Measurements from ENCODE around the gene PUDP. TPM values are rescaled to one million over a fixed set of nuclear protein-coding genes. Genes with fewer than 3 reads are reported as not detected.

The PUDP gene
- total and polyA plus RNA-seq, 4 donors = 5.3 to 9.4 (median 6.8) TPM

- Histone ChIP-seq H3K9me3 (ENCODE audit: control insufficient read depth in 4 of 4, low read length in 3 of 4) (no peaks in the 10 kb centered on the region), H3K27me3 (ENCODE audit: control insufficient read depth in 4 of 4, insufficient read depth in 4 of 4, low read length in 3 of 4) (no peaks in the 10 kb centered on the region), H3K4me1 (ENCODE audit: control insufficient read depth in 4 of 4, insufficient read depth in 4 of 4, low read length in 3 of 4) (no peaks in the 10 kb centered on the region), H3K4me3 (ENCODE audit: low read depth in 1 of 3, low read length in 3 of 3) (no peak overlapping the region), H3K9ac (ENCODE audit: low read depth in 1 of 2, low read length in 2 of 2) (no peak overlapping the region), H3K27ac (ENCODE audit: low read depth in 1 of 2, low read length in 2 of 2) (no peak overlapping the region), H3K36me3 (ENCODE audit: control insufficient read depth in 4 of 4, insufficient read depth in 3 of 4, low read depth in 1 of 4, low read length in 3 of 4) (no peaks in the 10 kb centered on the region)
- no peak for DNase-seq (ENCODE audit: low spot score)
- TF ChIP-seq REST (IDR thresholded peaks at IDR 0.05) = no peak
- WGBS = 77% methylated on average over 1 of the region's 1 CpG
Measured at GRCh38 chrX:7163146-7163677, 15.3 kb upstream of the PUDP start.

- TF ChIP-seq NR2F2 (IDR thresholded peaks at IDR 0.05) (no peak), EGR1 (IDR thresholded peaks at IDR 0.05; ENCODE audit: low read depth in 2 of 2) (no peak), ATF3 (IDR thresholded peaks at IDR 0.05) (no peak), SP1 (IDR thresholded peaks at IDR 0.05) (no peak), RXRA (IDR thresholded peaks at IDR 0.05) (peak in 1 of 2 donors; percentile 27), HNF4A (conservative IDR thresholded peaks at IDR 0.05) (peak in 1 of 2 donors; percentile 27), RAD21 (IDR thresholded peaks at IDR 0.05) (peak in 1 of 2 donors; percentile 15), GABPA (IDR thresholded peaks at IDR 0.05 in 1 of 2, conservative IDR thresholded peaks at IDR 0.05 in 1 of 2) (no peak), TAF1 (conservative IDR thresholded peaks at IDR 0.05) (no peak), YY1 (IDR thresholded peaks at IDR 0.05) (no peak), CTCF (IDR thresholded peaks at IDR 0.05; ENCODE audit: low read depth, low read length, missing input control) (no peak), HNF4G (IDR thresholded peaks at IDR 0.05) (no peak), ZBTB33 (IDR thresholded peaks at IDR 0.05) (no peak), REST (IDR thresholded peaks at IDR 0.05) (no peak), FOXA1 (IDR thresholded peaks at IDR 0.05) (peak; percentile 59), JUND (IDR thresholded peaks at IDR 0.05) (no peak), FOXA2 (IDR thresholded peaks at IDR 0.05) (peak; percentile 74), MAX (IDR thresholded peaks at IDR 0.05) (no peak)
- Histone ChIP-seq H3K27me3 (ENCODE audit: control insufficient read depth in 4 of 4, insufficient read depth in 4 of 4, low read length in 3 of 4) (no peaks in the 10 kb centered on the region), H3K9ac (ENCODE audit: low read depth in 1 of 2, low read length in 2 of 2) (no peak overlapping the region), H3K4me1 (ENCODE audit: control insufficient read depth in 4 of 4, insufficient read depth in 4 of 4, low read length in 3 of 4) (no peaks in the 10 kb centered on the region), H3K9me3 (ENCODE audit: control insufficient read depth in 4 of 4, low read length in 3 of 4) (no peaks in the 10 kb centered on the region), H3K27ac (ENCODE audit: low read depth in 1 of 2, low read length in 2 of 2) (no peak overlapping the region), H3K36me3 (ENCODE audit: control insufficient read depth in 4 of 4, insufficient read depth in 3 of 4, low read depth in 1 of 4, low read length in 3 of 4) (no peaks in the 10 kb centered on the region), H3K4me3 (ENCODE audit: low read depth in 1 of 3, low read length in 3 of 3) (no peak overlapping the region)
- no peak for DNase-seq (ENCODE audit: low spot score)
- 60% methylated on average over 7 of the region's 7 CpGs for WGBS
Measured at GRCh38 chrX:7159149-7159861, 11.4 kb upstream of the PUDP start.

Data from liver (tissue), 9 donors.